NCI-H1105 treated with DMSO at 0.1 percent for 48 hours (cell line): Measurements from ENCODE around the gene NXPH4.

Experiments
- DNase-seq: peaks from one replicate; lab custom pipeline; 2025; lab: John Stamatoyannopoulos, UW

Gene NXPH4

DNA sequence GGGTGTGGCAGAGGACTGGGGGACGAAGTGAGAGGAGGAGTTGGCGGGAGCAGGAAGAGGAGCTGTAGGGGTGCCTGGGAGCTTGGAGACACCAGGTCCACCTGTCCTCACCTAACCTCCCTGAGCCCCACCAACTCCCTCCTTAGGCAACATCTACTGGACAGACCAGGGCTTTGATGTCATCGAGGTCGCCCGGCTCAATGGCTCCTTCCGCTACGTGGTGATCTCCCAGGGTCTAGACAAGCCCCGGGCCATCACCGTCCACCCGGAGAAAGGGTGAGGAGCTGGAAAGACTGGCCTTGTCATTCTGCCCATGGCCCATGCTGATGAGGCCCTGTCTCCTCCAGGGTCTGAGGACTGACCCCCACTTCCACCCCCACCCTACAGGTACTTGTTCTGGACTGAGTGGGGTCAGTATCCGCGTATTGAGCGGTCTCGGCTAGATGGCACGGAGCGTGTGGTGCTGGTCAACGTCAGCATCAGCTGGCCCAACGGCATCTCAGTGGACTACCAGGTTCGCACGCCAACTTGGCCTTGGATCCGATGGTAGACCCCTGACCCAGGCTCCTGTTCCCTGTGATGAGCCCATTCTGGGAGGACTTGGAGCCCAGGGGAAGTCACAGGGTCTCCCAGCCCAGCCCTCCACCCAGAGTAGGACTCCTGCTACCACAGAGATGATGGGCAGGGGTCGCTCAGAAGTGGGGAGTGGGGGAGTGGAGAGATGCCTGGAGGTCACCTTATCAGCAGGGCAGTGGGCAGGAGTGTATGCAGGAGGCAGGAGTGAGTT, 32.5 kb upstream of the NXPH4 start:
- no peak for DNase-seq

GRCh38 chr12:57185403-57185802, 31.2 kb upstream of the NXPH4 start:
- DNase-seq = no peak

DNA sequence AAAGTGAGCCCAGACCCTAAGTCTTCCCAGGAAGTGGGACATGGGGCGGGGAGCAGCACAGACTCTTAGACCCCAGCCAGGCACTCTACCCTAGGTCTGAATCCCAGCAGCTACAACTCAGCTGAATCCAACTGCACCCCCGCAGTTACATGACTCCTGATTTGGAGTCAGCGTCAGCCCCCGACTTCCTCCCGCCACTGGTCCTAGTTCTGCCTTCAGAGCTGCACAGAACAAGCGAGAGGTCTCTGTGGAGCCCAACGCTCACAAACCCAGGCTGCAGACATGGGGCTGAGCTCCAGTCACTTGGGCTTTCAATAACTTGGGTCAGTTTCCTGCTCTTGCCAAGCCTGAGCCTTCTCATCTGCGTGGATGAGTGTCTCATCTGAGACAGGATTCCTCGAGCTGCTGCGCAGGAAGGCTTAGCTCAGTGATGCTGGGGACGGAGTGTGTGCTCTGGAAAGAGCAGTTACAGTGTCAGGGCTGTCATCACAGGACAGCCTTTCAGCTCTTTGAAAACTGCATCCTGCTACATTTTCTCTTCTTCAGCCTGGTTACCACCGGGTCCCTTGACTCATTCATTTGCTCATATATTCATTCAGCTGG, 30.6 kb upstream of the NXPH4 start:
- DNase-seq = no peak

DNA sequence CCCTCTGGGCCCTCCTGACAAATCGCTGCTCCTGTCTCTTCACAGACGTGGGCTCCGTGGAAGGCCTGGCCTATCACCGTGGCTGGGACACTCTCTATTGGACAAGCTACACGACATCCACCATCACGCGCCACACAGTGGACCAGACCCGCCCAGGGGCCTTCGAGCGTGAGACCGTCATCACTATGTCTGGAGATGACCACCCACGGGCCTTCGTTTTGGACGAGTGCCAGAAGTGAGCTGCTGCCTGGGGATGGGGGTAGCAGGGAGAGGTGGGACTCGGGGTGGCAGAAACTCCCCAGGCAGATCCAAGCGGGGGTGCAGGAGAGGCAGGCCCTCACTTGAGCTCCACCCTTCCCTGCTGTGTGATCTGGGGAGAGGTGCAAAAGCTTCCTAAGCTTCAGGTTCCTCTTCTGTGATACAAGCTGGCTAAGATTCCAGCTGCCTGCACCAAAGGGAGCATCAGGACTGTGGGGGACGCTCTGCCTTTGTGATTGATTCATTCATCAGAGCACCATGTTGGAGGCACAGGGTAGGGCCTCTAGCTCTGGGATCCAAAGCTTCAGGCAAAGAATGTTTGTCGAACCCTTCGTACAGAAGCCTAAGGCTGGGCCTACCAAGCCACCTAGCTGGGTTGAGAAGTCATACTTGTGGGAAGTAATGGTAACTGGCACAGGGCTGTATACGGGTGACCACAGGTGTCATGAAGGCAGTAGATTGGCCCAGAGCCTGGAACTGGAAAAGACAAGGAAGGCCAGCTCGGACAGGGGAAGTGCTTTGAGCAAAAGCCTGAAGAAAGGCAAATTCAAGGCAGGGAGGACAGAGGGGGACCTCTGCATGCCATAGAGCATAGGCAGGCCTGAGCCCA, 29.1 kb upstream of the NXPH4 start:
- no peak for DNase-seq

DNA sequence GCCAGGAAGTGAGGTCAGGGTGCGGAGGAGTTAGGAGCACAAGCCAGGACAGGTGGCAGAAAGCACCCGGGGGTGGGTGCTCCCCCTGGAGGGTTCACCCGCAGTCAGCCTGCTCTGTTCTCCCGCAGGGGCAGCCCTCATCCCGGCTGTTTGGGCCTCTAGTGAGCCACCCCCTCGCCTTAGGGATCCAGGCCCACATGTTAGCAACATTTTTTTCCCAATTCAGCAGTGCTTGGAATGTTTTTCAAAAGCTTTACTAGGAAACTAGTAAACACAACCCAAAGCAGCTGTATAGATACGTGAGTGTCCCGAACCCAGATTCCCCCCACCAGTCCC, 28.5 kb upstream of the NXPH4 start:
- no peak for DNase-seq

GRCh38 chr12:57190037-57190436, 26.6 kb upstream of the NXPH4 start:
- no peak for DNase-seq

DNA sequence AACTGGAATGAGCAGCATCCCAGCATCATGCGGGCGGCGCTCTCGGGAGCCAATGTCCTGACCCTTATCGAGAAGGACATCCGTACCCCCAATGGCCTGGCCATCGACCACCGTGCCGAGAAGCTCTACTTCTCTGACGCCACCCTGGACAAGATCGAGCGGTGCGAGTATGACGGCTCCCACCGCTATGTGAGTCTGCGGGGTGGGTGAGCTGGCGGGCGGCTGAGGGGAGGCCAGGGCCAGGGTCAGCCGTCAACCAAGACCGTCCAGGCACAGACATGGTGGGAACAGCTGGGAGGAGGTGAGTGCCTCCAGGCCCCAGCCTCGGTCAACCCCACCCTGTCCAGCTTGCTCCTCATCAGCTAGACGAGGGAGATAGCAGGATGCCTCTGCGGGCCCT, 25.8 kb upstream of the NXPH4 start:
- DNase-seq = no peak

- DNase-seq = no peak
Observed at GRCh38 chr12:57191410-57191809, 25.2 kb upstream of the NXPH4 start.

- no peak for DNase-seq
Observed at GRCh38 chr12:57192920-57193319, 23.7 kb upstream of the NXPH4 start.

GRCh38 chr12:57193706-57194245, 22.8 kb upstream of the NXPH4 start:
- no peak for DNase-seq

GRCh38 chr12:57194253-57194652, 22.3 kb upstream of the NXPH4 start:
- DNase-seq = no peak

- DNase-seq = no peak
Observed at GRCh38 chr12:57195186-57195585, 21.4 kb upstream of the NXPH4 start.

- DNase-seq = no peak
Observed at GRCh38 chr12:57195611-57196371, 20.8 kb upstream of the NXPH4 start.

- DNase-seq = no peak
Observed at GRCh38 chr12:57196439-57196838, 20.2 kb upstream of the NXPH4 start.

GRCh38 chr12:57196956-57197355, 19.6 kb upstream of the NXPH4 start:
- no peak for DNase-seq

DNA sequence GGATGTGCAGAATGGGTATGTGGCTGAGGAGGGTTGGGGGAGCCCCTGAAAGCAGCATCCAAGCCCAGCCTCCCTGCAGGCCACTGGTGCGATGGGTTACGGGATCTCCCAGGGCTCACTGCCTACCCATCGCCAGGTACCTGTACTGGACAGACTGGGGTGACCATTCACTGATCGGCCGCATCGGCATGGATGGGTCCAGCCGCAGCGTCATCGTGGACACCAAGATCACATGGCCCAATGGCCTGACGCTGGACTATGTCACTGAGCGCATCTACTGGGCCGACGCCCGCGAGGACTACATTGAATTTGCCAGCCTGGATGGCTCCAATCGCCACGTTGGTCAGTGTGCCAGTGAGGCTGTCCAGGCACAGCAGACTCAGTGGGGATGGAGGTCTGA, 18.3 kb upstream of the NXPH4 start:
- no peak for DNase-seq

GRCh38 chr12:57199191-57199590, 17.4 kb upstream of the NXPH4 start:
- DNase-seq = no peak

DNA sequence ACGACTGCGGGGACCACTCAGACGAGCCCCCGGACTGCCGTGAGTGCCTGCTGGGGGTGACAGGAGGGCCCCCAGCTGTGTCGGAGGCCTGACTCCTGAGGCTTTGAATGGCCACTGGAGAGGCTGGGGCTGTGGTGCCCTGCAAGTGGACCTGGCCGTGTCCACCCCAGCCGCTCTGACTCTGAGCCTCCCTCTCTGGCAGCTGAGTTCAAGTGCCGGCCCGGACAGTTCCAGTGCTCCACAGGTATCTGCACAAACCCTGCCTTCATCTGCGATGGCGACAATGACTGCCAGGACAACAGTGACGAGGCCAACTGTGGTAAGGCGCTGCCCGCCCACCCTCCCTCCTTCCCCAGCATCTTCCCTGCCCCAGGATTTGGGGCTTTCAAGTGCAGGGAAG, 16.1 kb upstream of the NXPH4 start:
- DNase-seq = no peak

GRCh38 chr12:57201219-57201618, 15.4 kb upstream of the NXPH4 start:
- no peak for DNase-seq

DNA sequence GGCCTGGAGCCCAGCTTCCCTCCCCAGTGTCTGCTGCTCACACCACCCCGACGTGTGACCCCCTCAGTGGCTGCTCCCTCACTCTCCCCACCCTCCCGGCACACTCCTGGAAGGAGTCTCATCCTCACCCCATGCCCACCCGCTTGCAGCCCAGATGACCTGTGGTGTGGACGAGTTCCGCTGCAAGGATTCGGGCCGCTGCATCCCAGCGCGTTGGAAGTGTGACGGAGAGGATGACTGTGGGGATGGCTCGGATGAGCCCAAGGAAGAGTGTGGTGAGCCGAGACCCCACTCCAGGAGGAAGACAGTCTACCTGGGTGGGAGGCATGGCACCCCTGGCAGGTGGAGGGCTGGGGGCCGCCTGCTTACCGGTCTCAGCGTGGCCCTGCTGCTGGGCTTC, 15.0 kb upstream of the NXPH4 start:
- no peak for DNase-seq

DNA sequence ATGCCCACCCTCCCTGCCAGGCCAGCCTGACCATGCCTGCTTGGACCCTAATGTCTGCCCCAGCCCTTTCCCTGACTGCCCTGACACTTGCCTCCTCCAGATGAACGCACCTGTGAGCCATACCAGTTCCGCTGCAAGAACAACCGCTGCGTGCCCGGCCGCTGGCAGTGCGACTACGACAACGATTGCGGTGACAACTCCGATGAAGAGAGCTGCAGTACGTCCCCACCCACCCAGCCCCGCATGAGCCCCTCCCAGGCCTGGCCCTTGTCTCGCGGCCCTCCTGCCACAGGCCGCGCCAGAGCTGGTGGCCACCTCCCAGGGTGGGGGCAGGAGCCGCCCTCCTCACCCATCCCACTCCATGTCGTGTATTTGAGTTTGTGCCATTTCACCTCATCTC, 14.3 kb upstream of the NXPH4 start:
- no peak for DNase-seq

DNA sequence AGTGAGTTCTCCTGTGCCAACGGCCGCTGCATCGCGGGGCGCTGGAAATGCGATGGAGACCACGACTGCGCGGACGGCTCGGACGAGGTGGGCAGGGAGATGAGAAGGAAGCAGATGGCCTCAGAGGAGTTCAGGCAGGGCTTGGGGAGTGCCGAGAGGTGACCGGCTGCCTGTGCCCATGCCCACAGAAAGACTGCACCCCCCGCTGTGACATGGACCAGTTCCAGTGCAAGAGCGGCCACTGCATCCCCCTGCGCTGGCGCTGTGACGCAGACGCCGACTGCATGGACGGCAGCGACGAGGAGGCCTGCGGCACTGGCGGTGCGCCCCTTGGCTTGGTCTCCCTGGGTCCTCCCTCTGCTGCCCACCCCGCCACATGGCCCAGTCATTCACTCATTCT, 13.4 kb upstream of the NXPH4 start:
- DNase-seq = no peak
